ENCODE measurements around the gene DYNC1LI1.

Gene DYNC1LI1

GRCh38 chr3:32595323-32595722 is 24.7 kb upstream of the DYNC1LI1 start:
- TF ChIP-seq CTCF (IDR thresholded peaks at IDR 0.05): no peak

GRCh38 chr3:32593903-32594525 is 23.4 kb upstream of the DYNC1LI1 start:
- TF ChIP-seq CTCF (IDR thresholded peaks at IDR 0.05): no peak

DNA sequence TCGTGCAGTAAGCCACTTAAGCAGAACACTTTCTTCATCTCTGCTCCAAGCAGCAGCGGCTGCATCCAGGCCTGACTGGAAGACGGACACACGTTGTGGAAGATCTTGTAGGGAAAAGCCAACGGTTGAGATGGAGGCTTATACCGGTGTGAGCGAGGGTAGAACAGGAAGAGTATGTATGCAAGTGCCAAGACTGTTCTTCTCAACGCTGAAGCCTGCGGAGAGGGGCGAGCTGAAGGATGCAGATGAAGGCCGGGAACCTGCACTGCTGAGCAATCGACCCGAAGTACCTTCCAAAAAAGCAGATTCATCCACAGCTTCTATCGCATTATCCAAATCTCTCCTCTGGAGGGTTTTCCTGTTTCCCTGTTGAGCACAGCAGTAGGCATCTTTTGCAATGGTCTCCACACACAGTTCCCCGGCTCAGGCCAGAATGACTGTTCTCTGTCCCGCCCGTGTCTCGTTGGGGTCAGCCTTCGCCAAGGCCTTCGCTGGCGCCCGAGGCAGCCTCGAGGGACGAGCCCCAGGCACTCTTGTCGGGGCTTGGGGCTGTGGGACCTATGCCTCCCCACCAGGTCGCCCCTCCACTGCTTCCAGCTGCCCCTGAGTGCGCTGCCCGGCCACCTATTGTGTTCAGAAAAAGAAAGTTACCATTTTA is 22.2 kb upstream of the DYNC1LI1 start:
- no peak for TF ChIP-seq CTCF (IDR thresholded peaks at IDR 0.05)

DNA sequence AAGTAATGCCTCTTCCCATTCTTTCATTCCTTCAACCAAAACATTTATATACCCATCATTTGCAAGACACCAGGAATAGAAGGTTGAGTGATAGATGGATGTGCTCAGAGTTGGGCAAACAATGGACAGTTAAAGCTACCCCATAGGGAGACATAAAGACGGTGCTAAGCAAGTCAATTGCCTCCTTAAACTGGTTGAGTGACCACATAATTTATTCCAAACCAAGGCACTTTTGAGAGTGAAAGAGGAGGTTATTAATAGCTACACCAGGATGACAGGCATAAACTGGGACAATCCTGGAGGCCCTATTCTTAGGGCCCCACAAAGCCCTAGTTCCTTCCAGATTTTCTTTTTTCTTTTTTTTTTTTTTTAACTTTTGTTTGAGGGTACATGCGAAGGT is 21.4 kb upstream of the DYNC1LI1 start:
- TF ChIP-seq CTCF (IDR thresholded peaks at IDR 0.05): no peak

DNA sequence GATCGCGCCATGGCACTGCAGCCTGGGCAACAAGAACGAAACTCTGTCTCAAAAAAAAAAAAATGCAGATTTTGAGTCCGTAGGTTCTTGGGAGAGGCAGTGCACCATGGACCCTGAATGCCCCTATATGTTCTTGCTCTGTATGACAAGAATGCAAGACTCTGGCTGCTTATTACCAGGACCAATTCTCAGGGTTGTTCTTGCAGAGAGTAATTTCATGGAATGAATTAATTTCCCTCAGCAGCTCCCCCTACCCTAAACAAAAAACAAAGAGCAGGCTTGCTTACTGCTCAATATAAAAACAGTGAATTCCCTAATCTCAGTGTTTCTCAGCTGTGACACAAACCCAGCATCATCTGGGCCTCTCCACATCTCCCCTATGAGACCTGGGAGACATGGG is 20.5 kb upstream of the DYNC1LI1 start:
- TF ChIP-seq CTCF (IDR thresholded peaks at IDR 0.05): no peak

DNA sequence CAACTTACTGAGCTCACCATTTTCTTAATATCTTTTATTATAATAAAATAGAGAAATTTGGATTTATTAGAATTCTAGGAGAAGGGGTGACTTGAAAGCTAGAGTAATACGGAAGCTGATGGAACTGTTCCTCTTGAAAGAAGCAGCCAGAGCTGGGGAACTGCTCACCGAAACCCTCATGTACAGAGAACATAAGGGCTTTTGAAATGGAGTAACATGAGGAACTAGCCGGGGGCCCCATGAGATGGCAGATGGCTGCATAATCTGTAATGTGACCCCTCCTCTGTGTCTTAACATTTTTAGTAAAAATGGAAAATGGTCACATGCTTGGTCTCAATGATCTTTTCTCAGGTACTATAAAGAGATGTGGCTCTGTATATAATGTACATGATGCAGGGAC is 15.7 kb upstream of the DYNC1LI1 start:
- TF ChIP-seq CTCF (IDR thresholded peaks at IDR 0.05): no peak

- TF ChIP-seq CTCF (IDR thresholded peaks at IDR 0.05): no peak
Measured at GRCh38 chr3:32584660-32585059, 14.0 kb upstream of the DYNC1LI1 start.

Measured in LNCAP (cell line).